ENCODE measurements around the gene WFDC11. TPM values are rescaled to one million over a fixed set of nuclear protein-coding genes. Genes with fewer than 3 reads are reported as not detected.
"Not testable (repeated sequence)": the region's sequence is repeated elsewhere in the genome, so short reads cannot be mapped to it uniquely, and the experiment has no call there.

WFDC11 gene
- total and polyA plus RNA-seq, 8 donors, result not detected

DNA sequence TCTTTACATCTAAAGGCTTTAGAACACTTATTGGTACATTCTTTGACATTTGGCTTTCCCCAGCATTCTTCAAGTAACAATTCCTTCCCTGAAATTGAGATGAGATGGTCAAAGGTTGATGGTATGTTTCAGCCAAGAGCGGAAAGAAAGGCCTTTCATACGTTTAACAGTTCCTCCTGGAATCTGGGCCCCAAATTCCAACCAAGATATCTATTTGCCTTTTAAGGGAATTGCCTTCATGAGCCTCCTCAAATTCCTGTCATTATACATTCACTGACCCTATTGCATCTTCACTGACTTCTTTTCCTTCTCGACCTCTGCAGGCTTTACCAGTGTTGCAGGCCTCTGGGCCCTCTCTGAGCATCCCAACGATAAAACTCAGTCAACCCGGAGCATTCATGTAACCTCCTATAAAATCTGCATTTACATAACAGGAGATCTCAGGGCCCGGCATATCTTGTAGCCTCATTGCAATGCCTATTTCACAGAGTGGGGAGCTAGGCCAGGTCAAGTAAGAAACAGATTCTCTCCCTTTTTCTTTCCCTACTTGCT is 20.7 kb downstream of the WFDC11 start:
- WGBS, 2 donors, result 76 to 96% methylated on average over 6 of the region's 6 CpGs
- ATAC-seq, result no peak
- H3K4me3 ChIP-seq, result no peak overlapping the region
- H3K4me1 ChIP-seq, result no peaks in the 10 kb centered on the region
- no peaks in the 10 kb centered on the region for H3K9me3 ChIP-seq
- DNase-seq, result no peak
- H3K27ac ChIP-seq, result no peak overlapping the region
- no peaks in the 10 kb centered on the region for H3K27me3 ChIP-seq
- FAIRE-seq, result no peak
- TF ChIP-seq, protein P1, sequence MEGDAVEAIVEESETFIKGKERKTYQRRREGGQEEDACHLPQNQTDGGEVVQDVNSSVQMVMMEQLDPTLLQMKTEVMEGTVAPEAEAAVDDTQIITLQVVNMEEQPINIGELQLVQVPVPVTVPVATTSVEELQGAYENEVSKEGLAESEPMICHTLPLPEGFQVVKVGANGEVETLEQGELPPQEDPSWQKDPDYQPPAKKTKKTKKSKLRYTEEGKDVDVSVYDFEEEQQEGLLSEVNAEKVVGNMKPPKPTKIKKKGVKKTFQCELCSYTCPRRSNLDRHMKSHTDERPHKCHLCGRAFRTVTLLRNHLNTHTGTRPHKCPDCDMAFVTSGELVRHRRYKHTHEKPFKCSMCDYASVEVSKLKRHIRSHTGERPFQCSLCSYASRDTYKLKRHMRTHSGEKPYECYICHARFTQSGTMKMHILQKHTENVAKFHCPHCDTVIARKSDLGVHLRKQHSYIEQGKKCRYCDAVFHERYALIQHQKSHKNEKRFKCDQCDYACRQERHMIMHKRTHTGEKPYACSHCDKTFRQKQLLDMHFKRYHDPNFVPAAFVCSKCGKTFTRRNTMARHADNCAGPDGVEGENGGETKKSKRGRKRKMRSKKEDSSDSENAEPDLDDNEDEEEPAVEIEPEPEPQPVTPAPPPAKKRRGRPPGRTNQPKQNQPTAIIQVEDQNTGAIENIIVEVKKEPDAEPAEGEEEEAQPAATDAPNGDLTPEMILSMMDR (IDR thresholded peaks at IDR 0.05), result no peak
- H3K36me3 ChIP-seq, result no peaks in the 10 kb centered on the region
- intact Hi-C loops (cut with DNase I), result no loop called here

DNA sequence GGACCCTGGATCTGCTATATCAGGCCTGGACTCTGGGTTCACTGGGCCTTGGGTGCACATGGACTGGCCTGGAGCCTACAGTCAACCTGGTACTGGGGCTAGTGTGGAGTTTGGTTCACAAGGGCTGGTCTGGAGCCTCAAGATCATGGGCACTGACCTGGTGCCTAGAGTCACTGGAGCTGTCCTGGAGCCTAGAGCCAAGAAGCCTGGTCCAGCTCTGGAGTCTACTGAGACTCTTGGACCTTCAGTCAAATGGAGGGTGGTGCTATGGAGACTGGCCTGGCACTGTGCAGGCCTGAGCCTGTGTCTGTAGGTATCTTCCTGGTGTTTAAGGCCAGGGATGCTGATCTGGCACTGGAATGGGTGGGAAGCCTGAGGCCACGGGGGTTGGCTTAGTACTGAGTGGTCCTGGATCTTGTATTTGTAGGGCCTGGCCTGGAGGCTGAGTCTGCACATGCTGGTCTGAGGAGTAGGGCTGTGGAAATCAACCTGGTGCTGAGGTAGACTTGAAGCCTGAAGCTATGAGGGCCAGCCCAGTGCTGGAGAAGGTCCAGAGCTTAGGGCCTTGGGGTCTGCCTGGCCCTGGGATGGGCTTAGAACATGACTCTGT is 22.5 kb downstream of the WFDC11 start:
- 73 to 89% methylated on average over 1 of the region's 1 CpG for WGBS, 2 donors
- intact Hi-C loops (cut with DNase I), result no loop called here

DNA sequence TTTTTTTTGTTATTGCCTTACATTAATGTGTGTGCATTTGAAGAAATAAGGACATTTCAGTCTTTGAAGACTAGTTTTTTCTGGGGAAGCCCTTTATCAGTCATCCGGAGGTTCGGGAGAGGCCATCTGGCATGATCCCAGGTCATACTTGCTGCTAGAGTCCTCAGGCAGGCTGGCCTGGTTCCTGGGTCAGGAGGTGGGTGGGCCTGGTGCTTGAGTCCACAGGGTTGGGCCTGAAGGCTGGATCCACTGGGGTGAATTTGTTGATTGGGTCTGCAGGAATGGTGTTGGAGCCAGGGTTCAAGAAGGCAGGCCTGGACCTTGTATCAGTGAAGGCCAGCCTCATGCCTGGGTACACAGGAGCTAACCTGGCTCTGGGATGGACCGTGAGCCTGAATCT is 23.2 kb downstream of the WFDC11 start:
- Histone ChIP-seq H3K27me3 (no peaks in the 10 kb centered on the region), H3K27ac (no peak overlapping the region), H3K9me3 (no peaks in the 10 kb centered on the region), H3K4me1 (no peaks in the 10 kb centered on the region), H3K4me3 (no peak overlapping the region), H3K36me3 (no peaks in the 10 kb centered on the region)
- WGBS, 2 donors, result 66 to 70% methylated on average over 3 of the region's 3 CpGs
- TF ChIP-seq, protein P1 (IDR thresholded peaks at IDR 0.05), result no peak
- DNase-seq, result no peak
- ATAC-seq, result no peak
- intact Hi-C loops (cut with DNase I), result no loop called here
- FAIRE-seq, result no peak

More for the DNA sequence above, 22.5 kb downstream of the WFDC11 start:
- no peak overlapping the region for H3K4me3 ChIP-seq
- no peak overlapping the region for H3K27ac ChIP-seq
- no peaks in the 10 kb centered on the region for H3K27me3 ChIP-seq
- H3K9me3 ChIP-seq, result no peaks in the 10 kb centered on the region
- DNase-seq, result peak in 1 of 6 donors; percentile 22
- no peak for ATAC-seq
- H3K4me1 ChIP-seq, result no peaks in the 10 kb centered on the region
- no peaks in the 10 kb centered on the region for H3K36me3 ChIP-seq
- TF ChIP-seq, protein P1 (IDR thresholded peaks at IDR 0.05), result no peak
- no peak for FAIRE-seq

DNA sequence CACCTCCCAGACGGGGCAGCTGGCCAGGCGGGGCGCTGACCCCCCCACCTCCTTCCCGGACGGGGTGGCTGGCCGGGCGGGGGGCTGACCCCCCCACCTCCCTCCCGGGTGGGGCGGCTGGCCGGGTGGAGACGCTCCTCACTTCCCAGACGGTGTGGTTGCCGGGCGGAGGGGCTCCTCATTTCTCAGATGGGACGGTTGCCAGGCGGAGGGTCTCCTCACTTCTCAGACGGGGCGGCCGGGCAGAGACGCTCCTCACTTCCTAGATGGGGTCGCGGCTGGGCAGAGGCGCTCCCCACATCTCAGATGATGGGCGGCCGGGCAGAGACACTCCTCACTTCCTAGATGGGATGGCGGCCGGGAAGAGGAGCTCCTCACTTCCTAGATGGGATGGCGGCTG is 24.2 kb downstream of the WFDC11 start:
- H3K27me3 ChIP-seq; intact Hi-C loops (cut with DNase I); H3K4me3 ChIP-seq; FAIRE-seq; H3K4me1 ChIP-seq; H3K36me3 ChIP-seq; H3K9me3 ChIP-seq; H3K27ac ChIP-seq; ATAC-seq: not testable (repeated sequence)
- DNase-seq, result peak in 1 of 6 donors; percentile 43
- 85 to 87% methylated on average over 22 to 28 of the region's 28 CpGs for WGBS, 2 donors

DNA sequence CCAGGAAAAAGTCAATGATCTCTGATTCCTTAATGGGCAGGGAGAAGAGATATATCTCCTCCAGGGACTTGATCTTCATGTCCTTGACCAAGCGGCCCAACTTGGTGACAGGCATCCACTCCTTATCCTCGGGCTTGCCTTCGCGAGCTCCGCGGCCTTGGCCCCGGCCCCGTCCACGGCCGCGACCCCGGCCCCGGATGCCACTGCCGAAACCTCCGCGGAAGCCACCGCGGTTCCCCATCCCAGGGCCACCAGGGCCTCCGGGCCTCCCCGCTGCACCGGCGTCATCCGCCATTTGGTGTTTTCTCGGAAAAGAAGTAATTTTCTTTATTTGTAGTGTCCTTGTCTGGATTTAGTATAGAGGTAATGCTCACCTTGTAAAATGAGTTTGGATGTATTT is 29.0 kb downstream of the WFDC11 start:
- H3K4me3 ChIP-seq; H3K4me1 ChIP-seq; DNase-seq; H3K9me3 ChIP-seq; FAIRE-seq; intact Hi-C loops (cut with DNase I); H3K36me3 ChIP-seq; H3K27ac ChIP-seq; H3K27me3 ChIP-seq; ATAC-seq: not testable (repeated sequence)
- WGBS, 2 donors, result 91 to 94% methylated on average over 14 to 24 of the region's 24 CpGs

DNA sequence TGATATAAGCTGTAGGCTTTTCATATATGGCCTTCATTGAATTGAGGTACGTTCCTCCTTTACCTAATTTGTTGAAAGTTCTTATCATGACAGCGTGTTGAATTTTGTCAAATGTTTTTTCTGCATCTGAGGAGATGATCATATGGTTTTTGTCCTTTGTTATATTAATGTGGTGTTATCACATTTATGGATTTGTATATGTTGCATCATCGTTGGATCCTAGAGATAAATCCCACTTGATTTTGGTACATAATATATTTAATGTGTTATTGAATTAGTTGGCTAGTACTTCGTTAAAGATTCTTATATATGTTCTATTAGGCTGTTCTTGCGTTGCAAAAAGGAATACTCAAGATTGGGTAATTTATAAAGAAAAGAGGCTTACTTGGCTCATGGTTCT is 30.4 kb downstream of the WFDC11 start:
- FAIRE-seq (no peak), ATAC-seq (no peak), DNase-seq (no peak)
- Histone ChIP-seq H3K4me1 (no peaks in the 10 kb centered on the region), H3K9me3 (no peaks in the 10 kb centered on the region), H3K27ac (no peak overlapping the region), H3K4me3 (no peak overlapping the region), H3K36me3 (no peaks in the 10 kb centered on the region), H3K27me3 (no peaks in the 10 kb centered on the region)
- TF ChIP-seq, protein P1 (IDR thresholded peaks at IDR 0.05), result no peak
- intact Hi-C loops (cut with DNase I), result no loop called here
- 65 to 79% methylated on average over 5 of the region's 5 CpGs for WGBS, 2 donors

All from pancreas (tissue), 10 donors.